ENCODE data around the gene NCOA5. TPM values are rescaled to one million over a fixed set of nuclear protein-coding genes. Genes with fewer than 3 reads are reported as not detected.
A peak's percentile ranks its signal among the peaks of the same experiment; 100 is the strongest.

NCOA5 gene
- total and polyA plus RNA-seq, 9 of the 15 experiments (the other 6 are each of a cell fraction or from before 2014, with no cell fraction given), result 3.9 to 22.8 (median 13.8) TPM

DNA sequence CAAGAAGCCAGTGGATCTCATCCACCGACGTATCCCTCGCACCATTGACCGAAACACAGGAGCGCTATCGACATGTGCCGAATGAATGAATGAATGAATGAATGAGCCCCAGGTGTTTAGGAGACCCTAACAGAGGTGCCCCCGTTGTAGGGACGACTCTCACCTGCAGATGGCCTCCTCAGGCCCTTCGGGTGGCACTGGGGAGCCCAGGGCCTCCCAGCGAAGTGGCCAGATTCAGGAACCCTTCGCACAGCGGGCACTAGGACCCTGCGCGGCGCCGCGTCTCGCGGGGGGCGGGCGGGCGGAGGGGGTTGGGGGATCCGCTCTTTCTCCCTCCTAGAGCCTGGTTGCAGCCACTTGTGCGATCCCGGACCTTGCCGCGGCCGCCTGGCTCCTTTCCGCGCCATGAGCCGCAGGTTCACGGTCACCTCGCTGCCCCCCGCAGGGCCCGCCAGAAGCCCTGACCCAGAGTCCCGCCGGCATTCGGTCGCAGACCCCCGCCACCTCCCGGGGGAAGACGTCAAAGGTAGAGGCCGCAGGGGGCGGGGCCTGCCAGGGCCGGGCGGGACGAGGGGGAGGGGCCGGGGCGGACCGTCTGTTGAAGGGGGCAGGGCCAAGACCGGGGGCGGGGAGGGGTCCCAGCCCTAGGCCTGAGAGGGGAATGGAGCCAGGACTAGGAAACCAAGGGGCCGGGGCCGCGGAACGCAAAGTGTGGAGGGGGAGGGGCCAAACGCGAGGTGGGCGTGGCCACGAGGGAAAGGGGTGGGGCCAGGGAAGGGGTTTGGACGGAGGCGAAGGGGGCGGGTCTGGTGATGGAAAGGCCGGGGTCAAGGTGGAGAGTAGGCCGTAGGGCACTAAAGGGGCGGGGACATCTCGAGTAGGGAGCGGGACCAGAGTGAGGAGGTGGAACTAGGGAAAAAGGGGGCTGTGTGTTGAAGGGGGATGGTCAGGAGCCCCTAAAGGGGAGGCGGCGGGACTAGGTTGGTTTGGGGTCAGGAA lies 68.1 kb downstream of the NCOA5 start (continued):
- peak; percentile 53 for TF ChIP-seq CXXC5 (CRISPR knock-in tag; IDR thresholded peaks at IDR 0.05)
- no peak for TF ChIP-seq SNAPC5 (CRISPR knock-in tag; IDR thresholded peaks at IDR 0.05)
- TF ChIP-seq ELF1 (tag; IDR thresholded peaks at IDR 0.05), result peak; percentile 57; the same call in 1 of the 2 replicates
- TF ChIP-seq, protein P1, sequence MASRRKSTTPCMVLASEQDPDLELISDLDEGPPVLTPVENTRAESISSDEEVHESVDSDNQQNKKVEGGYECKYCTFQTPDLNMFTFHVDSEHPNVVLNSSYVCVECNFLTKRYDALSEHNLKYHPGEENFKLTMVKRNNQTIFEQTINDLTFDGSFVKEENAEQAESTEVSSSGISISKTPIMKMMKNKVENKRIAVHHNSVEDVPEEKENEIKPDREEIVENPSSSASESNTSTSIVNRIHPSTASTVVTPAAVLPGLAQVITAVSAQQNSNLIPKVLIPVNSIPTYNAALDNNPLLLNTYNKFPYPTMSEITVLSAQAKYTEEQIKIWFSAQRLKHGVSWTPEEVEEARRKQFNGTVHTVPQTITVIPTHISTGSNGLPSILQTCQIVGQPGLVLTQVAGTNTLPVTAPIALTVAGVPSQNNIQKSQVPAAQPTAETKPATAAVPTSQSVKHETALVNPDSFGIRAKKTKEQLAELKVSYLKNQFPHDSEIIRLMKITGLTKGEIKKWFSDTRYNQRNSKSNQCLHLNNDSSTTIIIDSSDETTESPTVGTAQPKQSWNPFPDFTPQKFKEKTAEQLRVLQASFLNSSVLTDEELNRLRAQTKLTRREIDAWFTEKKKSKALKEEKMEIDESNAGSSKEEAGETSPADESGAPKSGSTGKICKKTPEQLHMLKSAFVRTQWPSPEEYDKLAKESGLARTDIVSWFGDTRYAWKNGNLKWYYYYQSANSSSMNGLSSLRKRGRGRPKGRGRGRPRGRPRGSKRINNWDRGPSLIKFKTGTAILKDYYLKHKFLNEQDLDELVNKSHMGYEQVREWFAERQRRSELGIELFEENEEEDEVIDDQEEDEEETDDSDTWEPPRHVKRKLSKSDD (conservative IDR thresholded peaks at IDR 0.05; ENCODE audit: low read length), result no peak
- TF ChIP-seq, protein P2, sequence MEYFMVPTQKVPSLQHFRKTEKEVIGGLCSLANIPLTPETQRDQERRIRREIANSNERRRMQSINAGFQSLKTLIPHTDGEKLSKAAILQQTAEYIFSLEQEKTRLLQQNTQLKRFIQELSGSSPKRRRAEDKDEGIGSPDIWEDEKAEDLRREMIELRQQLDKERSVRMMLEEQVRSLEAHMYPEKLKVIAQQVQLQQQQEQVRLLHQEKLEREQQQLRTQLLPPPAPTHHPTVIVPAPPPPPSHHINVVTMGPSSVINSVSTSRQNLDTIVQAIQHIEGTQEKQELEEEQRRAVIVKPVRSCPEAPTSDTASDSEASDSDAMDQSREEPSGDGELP (CRISPR knock-in tag; IDR thresholded peaks at IDR 0.05; ENCODE audit: borderline replicate concordance), result no peak
- TF ChIP-seq, protein P3, sequence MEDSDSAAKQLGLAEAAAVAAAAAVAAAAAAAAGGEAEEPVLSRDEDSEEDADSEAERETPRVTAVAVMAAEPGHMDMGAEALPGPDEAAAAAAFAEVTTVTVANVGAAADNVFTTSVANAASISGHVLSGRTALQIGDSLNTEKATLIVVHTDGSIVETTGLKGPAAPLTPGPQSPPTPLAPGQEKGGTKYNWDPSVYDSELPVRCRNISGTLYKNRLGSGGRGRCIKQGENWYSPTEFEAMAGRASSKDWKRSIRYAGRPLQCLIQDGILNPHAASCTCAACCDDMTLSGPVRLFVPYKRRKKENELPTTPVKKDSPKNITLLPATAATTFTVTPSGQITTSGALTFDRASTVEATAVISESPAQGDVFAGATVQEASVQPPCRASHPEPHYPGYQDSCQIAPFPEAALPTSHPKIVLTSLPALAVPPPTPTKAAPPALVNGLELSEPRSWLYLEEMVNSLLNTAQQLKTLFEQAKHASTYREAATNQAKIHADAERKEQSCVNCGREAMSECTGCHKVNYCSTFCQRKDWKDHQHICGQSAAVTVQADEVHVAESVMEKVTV (CRISPR knock-in tag; IDR thresholded peaks at IDR 0.05), result no peak
- no peak for TF ChIP-seq ZNF384 (IDR thresholded peaks at IDR 0.05; ENCODE audit: low read depth, low read length)
- TF ChIP-seq PHF20 (IDR thresholded peaks at IDR 0.05; ENCODE audit: partially characterized antibody), result no peak
- no peak for TF ChIP-seq ZNF76 (CRISPR knock-in tag; IDR thresholded peaks at IDR 0.05; ENCODE audit: borderline replicate concordance)
- no peak for TF ChIP-seq HEY1 (CRISPR knock-in tag; IDR thresholded peaks at IDR 0.05; ENCODE audit: borderline replicate concordance)
- no peak for TF ChIP-seq STAT5A (IDR thresholded peaks at IDR 0.05; ENCODE audit: borderline replicate concordance, low read length)
- TF ChIP-seq ZFX (CRISPR knock-in tag; IDR thresholded peaks at IDR 0.05), result peak; percentile 63
- TF ChIP-seq IRF1 (CRISPR knock-in tag; IDR thresholded peaks at IDR 0.05; ENCODE audit: borderline replicate concordance), result no peak
- no peak for TF ChIP-seq SRSF1 (IDR thresholded peaks at IDR 0.05; ENCODE audit: low read depth, low read length)
- TF ChIP-seq, protein P4, sequence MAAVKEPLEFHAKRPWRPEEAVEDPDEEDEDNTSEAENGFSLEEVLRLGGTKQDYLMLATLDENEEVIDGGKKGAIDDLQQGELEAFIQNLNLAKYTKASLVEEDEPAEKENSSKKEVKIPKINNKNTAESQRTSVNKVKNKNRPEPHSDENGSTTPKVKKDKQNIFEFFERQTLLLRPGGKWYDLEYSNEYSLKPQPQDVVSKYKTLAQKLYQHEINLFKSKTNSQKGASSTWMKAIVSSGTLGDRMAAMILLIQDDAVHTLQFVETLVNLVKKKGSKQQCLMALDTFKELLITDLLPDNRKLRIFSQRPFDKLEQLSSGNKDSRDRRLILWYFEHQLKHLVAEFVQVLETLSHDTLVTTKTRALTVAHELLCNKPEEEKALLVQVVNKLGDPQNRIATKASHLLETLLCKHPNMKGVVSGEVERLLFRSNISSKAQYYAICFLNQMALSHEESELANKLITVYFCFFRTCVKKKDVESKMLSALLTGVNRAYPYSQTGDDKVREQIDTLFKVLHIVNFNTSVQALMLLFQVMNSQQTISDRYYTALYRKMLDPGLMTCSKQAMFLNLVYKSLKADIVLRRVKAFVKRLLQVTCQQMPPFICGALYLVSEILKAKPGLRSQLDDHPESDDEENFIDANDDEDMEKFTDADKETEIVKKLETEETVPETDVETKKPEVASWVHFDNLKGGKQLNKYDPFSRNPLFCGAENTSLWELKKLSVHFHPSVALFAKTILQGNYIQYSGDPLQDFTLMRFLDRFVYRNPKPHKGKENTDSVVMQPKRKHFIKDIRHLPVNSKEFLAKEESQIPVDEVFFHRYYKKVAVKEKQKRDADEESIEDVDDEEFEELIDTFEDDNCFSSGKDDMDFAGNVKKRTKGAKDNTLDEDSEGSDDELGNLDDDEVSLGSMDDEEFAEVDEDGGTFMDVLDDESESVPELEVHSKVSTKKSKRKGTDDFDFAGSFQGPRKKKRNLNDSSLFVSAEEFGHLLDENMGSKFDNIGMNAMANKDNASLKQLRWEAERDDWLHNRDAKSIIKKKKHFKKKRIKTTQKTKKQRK (IDR thresholded peaks at IDR 0.05; ENCODE audit: borderline replicate concordance, low read depth, low read length), result no peak
- TF ChIP-seq NR1H2 (CRISPR knock-in tag; IDR thresholded peaks at IDR 0.05), result no peak
